Stimulated activated CD8-positive, alpha-beta memory T cell treated with anti-CD3 and anti-CD28 coated beads, Interleukin-7, amount 100 ng/mL, for 1 hour (primary cell): ENCODE results near the gene THAP9.
"Not testable (repeated sequence)": the region's sequence is repeated elsewhere in the genome, so short reads cannot be mapped to it uniquely, and the experiment has no call there.

ENCODE experiments used
- DNase-seq, 2 donors: peaks; one replicate each; pipeline ENCODE4 v3.0.0-alpha.2; 2020; ENCODE audit warnings: low read depth in 2 of 2

The THAP9 gene, protein sequence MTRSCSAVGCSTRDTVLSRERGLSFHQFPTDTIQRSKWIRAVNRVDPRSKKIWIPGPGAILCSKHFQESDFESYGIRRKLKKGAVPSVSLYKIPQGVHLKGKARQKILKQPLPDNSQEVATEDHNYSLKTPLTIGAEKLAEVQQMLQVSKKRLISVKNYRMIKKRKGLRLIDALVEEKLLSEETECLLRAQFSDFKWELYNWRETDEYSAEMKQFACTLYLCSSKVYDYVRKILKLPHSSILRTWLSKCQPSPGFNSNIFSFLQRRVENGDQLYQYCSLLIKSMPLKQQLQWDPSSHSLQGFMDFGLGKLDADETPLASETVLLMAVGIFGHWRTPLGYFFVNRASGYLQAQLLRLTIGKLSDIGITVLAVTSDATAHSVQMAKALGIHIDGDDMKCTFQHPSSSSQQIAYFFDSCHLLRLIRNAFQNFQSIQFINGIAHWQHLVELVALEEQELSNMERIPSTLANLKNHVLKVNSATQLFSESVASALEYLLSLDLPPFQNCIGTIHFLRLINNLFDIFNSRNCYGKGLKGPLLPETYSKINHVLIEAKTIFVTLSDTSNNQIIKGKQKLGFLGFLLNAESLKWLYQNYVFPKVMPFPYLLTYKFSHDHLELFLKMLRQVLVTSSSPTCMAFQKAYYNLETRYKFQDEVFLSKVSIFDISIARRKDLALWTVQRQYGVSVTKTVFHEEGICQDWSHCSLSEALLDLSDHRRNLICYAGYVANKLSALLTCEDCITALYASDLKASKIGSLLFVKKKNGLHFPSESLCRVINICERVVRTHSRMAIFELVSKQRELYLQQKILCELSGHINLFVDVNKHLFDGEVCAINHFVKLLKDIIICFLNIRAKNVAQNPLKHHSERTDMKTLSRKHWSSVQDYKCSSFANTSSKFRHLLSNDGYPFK

DNA sequence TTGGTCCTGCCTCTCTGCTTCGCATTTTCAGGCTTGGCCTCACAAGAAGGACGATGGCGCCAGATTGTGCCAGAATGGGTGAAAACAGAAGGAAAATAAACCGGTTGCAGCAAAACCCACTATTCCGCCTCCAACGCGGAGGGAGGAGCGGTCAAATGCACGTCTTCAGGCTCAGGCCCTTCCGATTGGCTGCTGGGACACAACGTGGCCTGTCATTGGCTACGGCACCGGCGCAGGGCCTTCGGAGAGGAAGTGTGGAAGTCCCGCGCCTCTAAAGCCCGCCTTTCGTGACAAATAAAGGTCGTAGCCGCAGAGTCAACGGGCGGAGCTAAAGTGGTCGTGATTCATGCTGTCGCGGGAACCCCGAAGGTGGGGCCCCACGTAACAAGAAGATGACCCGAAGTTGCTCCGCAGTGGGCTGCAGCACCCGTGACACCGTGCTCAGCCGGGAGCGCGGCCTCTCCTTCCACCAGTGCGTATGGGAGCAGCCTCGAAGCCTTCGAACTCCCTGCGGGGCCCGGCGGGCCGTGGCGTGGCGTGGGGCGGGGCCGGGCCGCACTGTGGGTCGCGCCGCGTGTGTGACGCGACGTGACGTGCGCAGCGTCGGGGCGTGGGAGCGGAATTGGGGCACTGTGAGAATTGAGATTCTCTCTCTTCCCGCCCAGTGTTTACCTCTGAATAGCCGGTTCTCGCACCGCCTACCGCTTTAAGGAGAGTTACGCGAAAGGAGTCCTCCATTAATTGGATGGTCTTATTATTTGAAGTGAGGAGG lies at the start of gene THAP9:
Gene THAP9, plus strand, starts transcription at position 325 of the 772 bp plus-strand sequence. Its CDS starts 68 bp downstream, at position 393.
- DNase-seq: peak; percentile 93 to 94

DNA sequence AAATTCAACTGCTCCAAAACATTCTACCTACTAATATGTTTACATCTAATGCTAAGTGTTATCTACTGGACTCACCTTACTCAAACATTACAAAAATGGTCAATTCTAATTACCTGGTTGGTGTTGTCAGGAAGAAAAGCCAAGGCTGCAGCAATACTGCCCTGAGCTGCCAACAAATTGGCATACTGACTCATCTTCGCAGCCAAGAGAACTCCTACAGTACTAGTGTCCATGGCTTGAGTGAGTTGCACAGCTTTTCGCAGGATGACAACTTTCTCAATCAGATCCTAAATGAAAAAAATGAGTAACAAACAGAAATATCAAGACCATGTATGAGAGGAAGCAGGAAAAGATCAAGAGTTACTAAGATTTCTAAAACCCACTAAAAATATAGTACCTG lies 49.2 kb upstream of the THAP9 start:
- no peak for DNase-seq

DNA sequence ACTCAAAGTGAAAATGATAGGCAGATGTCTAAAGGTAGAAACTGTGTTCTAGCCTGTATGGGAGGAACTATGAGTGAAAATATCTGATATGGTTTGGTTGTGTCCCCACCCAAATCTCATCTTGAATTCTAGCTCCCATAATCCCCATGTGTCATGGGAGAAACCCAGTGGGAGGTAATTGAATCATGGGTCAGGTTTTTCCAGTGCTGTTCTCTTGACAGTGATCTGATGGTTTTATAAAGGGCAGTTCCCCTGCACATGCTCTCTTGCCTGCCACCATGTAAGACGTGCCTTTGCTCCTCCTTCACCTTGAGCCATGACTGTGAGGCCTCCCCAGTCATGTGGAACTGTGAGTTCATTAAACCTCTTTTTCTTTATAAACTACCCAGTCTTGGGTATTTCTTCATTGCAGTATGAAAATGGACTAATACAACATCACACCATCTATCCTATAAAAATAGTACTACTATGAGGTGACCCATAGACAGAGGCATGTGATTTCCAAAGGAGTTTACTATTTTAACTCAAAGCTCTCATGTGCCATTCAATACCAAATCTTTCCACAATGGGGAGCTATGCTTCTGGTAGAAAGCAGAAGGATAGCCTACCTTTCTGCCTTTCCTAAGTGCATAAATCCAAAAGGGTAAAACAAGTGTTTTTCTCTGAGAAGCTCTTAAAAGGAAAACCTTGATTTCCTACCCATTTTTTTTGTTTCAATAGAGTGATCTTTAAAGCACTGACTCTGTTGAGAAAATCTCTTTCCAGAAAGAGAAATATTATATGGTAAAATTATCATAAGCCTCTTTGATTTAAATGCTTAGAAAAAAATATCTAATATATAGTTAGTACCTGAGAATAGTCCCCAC lies 48.4 kb upstream of the THAP9 start:
- DNase-seq: no peak

DNA sequence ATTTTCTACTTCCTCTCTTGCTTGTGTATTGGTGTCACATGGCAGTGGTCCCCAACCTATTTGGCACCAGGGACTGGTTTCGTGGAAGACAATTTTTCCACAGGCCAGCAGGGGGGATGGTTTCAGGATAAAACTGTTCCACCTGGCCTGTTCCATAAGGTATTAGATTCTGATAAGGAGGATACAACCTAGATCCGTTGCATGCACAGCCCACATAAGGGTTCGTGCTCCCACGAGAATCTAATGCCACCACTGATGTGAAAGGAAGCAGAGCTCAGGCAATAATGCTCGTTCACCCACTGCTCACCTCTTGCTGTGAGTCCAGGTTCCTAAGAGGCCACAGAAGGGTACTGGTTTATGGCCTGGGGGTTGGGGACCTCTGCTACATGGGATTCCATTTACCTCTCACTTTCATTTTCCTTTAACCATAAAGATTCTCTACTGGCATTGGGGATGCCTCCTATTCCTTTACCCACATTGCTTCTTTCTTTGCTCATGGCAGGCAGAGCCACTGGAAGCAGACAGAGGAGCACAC lies 47.7 kb upstream of the THAP9 start:
- DNase-seq: no peak

DNA sequence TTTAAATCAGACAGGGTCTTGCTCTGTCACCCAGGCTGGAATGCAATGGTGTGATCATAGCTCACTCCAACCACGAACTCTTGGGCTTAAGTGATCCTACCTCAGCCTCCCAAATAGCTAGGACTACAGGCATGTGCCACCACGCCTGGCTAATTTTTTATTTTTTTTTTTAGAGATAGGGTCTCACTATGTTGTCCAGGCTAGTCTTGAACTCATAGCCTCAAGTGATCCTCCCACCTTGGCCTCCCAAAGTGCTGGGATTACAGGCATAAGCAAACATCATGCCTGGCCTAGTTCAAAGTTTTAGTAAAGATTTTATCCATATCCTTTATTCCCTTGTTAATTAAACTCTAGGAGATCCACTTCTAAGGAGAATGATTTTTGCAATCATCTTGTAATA lies 40.0 kb upstream of the THAP9 start:
- DNase-seq: not testable (repeated sequence)

DNA sequence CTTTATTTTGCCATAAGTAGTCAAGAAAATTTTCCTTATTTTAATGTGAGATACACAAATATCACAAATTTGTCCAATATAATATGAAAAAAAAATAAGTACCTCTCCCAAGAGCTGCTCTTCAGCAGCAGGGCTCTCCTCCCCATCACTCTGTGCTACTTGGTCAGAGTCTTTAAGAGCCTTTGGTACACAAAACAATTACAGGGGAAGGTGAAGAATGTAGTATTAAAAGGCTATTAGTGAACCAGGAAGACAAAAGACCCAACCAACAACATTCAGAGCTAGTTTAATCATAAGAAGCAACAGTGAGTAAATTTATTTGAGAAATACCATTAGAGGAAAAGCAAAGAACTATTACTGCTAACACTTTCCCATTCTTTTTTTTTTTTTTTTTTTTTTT lies 39.0 kb upstream of the THAP9 start:
- no peak for DNase-seq

DNA sequence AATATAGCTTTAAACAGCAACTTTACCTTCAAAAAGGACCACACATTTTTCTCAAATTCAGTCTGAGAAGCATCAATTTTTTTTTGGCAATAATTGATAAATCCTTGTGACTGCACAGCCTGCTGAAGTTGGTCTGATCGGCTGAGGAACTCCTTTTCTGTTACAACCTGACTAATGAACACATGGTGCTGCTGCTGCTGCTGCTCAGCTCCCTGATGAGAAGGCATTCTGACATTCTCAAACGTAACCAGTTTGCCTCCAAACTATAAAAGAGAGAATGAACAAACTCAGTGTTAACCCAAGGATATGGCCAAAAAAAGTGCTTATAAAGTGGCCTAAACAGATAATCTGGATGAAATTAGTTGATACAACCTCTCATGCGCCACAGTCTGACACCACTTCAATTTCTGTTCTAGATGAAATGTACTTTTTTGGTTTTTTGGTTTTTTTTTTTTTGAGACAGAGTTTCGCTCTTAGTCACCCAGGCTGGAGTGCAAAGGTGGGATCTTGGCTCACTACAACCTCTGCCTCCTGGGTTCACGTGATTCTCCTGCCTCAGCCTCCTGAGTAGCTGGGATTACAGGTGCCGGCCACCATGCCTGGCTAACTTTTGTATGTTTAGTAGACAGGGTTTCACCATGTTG lies 36.1 kb upstream of the THAP9 start:
- no peak for DNase-seq

DNA sequence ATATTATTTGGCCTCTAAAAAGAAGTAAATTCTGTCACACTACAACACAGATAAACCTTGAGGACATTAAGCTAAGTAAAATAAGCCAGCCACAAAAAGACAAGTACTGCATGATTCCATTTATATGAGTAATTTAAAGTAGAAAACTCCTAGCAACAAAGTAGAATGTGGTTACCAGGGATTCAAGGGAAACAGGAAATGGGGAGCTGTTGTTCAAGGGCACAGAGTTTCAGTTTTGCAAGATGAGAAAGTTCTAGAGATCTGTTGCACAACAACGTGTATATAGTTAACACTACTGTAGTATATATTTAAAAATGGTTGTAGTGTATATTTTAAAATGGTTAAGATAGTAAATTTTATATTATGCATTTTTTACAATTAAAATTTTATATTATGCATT lies 34.9 kb upstream of the THAP9 start:
- no peak for DNase-seq

DNA sequence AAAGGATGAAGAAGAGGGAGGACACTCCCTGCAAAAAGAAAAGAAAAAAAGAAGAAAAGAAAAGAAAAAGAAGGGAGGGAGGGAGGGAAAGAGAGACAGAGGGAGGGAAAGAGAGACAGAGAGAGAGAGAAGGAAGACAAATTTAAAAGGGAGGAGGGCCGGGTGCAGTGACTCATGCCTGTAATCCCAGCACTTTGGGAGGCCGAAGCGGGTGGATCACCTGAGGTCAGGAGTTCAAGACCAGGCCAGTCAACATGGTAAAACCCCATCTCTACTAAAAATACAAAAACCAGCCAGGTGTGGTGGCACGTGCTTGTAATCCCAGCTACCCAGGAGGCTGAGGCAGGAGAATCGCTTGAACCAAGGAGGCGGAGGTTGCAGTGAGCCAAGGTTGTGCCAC lies 34.5 kb upstream of the THAP9 start:
- DNase-seq: not testable (repeated sequence)

DNA sequence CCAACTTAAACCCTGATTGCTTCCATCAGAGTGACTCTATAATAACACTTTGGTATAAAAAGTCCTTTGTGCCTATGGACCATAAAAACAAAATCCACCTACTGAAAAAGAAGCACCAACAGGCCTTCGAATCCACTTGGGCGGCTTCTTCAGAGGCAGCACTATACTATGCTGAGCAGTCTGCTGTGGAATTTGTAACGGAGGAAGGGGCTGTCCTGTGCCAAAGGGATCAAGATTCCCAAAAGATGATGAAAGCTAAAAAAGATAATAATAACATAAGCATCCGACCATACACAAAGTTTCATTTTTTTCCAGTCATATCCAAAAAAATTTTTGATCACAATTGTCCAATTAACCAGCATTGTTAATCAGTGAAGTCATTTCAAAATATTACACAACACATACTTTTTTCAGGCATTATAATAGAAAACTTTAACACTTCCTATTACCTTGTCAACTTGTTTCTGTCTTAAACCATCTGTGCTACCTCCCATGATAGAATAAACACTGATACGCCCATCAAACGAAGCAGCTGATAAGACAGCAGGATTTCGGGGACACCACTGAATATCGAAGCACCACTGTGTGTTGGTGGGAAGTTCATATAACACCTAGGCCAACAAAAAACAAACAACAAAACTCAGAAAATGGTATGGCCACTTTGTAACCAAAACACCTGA lies 33.7 kb upstream of the THAP9 start:
- no peak for DNase-seq

DNA sequence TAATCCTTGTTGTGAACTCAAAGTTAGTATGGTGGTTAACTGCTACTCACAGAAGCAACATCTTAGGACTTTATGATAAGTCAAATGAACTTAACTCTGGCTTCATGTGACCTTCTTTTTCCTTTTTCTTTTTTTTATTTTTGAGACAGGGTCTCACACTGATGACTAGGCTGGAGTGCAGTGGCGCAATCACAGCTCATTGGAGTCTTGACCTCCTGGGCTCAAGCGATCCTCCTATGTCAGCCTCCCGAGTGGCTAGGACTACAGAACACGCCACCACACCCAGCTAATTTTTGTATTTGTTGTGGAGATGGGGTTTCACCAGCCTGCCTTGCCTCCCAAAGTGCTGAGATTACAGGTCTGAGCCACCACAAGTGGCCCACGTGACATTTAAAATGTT lies 32.0 kb upstream of the THAP9 start:
- DNase-seq: no peak

DNA sequence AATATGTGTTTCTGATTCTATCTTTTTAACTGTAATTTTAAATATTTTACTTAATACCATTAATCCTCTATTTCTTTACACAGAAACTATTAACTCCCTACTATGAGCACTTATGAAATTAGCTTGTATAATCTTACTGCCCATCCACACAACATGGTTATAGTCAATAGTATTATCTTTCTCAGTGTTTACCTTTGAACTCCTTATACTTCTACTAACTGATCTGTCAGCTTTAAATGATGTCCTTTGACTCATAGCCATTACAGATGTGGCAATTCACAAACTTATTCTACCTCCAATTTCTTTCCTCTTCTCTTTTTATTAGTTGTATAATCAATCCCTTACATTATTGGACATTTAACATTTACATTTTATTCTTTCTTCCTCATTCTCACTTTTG lies 15.1 kb upstream of the THAP9 start:
- no peak for DNase-seq

DNA sequence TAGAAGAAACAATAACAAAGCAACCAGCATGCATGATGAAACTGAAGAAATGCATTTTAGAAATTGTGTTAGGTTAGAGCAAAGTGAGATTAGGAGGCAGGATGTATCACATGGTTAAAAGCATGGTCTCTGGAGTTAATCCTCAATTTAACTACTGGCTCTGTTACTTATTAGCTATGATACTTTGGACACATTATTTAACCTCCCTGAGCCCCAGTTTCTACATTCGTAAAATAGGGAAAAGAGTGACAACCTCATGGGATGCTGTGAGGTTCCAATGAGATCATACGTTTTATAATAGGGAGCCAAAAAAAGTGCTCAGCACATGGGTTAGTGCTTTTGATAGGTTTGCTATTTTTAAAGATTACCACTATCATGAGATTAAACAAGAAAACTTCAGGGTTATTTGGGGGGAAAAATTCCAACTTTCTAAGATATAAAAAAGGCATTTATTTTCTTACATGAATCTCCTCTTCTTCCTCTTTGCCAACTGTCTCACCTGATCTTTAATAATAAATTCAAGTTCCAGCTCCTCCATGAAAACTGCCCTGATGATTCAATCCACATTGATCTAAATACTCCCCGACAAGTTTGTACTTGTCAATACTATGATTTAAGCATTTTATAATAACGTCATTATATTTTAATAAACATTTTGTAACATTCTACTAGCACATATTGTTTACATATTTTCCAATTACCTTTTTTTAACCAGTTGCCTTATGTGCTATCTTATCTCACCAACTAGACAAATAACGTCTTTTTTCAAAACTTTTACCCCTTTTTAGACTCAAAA lies 14.2 kb upstream of the THAP9 start:
- DNase-seq: no peak

DNA sequence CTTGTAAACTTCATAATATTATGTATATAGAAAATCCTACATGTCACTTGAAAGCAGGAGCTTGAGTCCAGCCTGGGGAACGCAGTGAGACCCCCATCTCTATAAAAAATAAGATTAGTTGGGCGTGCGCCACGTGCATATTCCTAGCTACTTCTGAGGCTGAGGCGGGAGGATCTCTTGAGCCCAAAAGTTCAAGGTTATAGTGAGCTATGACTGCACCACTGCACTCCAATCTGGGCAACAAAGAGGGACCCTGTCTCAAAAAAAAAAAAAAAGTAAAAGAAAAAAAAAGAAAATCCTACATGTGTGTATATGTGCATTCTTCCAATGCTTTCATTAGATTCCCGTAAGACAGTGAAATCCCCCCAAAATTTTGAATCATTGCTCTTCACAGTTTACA lies 11.2 kb upstream of the THAP9 start:
- no peak for DNase-seq

DNA sequence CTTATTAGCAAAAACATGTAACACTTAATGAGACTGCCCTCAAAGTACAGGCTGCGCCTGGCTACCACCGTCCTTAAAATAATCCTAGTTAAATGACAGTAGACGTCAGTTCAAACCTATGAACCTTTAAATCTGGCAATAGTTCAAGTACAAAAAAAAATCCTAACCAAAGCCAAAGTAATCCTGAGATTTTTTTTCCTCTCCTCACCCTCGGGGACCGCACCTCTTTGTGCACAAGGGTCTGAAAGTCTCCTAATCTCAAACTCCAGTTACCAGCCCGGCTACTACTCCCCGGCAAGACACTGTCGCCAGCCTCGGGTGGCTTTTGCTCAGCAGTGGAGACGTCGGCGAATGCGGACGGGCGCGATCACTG lies 10.0 kb upstream of the THAP9 start:
- DNase-seq: no peak

DNA sequence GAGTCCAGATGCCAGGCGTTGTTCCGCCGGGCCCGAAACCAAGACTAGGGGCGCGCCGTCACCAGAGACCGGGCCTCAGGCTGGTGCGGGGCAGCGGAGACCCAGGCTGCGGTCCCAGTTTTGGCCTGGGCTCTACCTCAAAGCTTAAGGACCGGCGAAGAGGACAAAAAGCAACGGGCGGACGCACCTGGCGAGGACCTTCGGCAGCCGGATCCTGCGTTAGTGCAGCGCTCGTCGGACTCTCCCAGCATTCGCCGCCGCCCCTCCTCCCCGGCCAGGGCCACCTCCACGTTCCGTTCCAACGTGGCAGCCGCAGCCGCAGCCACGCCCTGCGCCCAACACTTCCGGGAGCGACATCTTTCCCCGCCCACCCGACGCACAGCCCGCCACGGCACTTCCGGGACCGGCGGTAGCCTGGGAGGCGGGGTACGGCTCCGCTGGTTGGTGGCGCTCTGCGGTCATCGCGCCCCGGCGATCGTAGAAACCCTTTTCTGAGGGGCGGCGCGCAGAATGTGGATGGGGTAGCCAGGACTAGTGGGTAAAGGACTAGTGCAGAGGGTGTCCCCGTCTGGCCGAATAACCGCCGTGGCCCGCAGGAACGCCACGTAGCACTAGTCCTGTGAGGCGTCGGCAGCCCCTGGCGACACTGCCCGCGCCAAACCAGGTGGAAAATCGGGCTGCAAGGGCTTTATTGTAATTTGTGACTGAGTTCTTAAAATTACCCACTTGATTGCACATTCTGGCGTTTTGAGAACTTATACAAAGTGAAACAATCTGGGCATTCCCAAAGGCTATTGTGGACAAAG lies 9.4 kb upstream of the THAP9 start, which contains the start of gene SEC31A:
Gene SEC31A, minus strand, starts transcription at position 253 of the 806 bp plus-strand sequence. CDS start 9,217 bp downstream, outside the sequence.
- DNase-seq: peak; percentile 94 to 95

DNA sequence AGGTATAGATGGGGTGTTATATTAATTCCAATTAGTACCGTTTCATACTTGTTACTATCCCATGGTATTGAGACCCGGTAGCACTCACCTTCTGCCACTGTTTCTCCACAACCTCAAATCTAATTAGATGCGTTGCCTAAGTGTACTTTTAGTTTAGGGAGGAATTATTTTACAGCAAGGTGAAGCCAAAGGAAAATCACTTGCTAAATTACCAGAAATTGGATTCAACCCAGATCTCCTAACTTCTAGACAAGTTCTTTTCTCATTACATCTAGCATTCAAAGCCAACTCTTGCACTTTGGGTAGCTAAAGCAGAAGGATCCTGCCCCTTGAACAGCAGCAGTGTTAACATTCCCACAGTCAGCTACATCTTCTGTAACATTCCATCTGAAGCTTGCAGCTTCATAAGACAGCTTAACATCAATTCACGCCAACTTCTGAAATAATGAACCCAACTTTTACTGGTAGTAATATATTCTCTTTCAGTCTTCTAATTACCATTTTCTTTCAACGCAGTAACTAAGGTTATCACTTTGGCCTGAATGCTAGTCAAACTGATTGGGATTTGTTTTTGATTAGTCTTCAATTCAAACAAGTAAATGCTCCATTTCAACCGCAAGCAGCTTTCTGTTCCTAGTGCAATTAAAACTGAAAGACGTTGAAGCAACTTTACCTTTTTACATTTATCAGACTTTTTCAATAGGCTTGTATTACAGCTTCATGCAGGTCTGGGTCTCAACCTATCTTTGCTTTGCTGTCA lies 8.6 kb upstream of the THAP9 start:
- no peak for DNase-seq
